HG03521 (cell line): ENCODE data around the gene PDE7B.
"Not testable (repeated sequence)": the region's sequence is repeated elsewhere in the genome, so short reads cannot be mapped to it uniquely, and the experiment has no call there.

Experiments used
- ATAC-seq: cut with Tn5 transposase; IDR thresholded peaks from one replicate; pipeline ENCODE4 v1.9.1; 2021; ENCODE audit warnings: mild to moderate bottlenecking, moderate library complexity; ENCODE audit not compliant: unreplicated experiment

Gene PDE7B

GRCh38 chr6:136216503-136217401, 365.3 kb downstream of the PDE7B start:
- no peak for ATAC-seq

- not testable (repeated sequence) for ATAC-seq
These were observed 373.5 kb downstream of the PDE7B start for GRCh38 chr6:136224974-136225373.

- ATAC-seq: no peak
These were observed 374.0 kb downstream of the PDE7B start for GRCh38 chr6:136225496-136225895.

GRCh38 chr6:136226027-136226673, 374.6 kb downstream of the PDE7B start:
- ATAC-seq: peak; percentile 81

- ATAC-seq: no peak
These were observed 375.3 kb downstream of the PDE7B start for GRCh38 chr6:136226674-136227377.

GRCh38 chr6:136228814-136229213, 377.3 kb downstream of the PDE7B start:
- ATAC-seq: no peak

GRCh38 chr6:136230219-136230853, 378.8 kb downstream of the PDE7B start:
- no peak for ATAC-seq

- ATAC-seq: no peak
These were observed 381.2 kb downstream of the PDE7B start for GRCh38 chr6:136232701-136233100.

GRCh38 chr6:136235233-136235564, 383.7 kb downstream of the PDE7B start:
- ATAC-seq: no peak

GRCh38 chr6:136236466-136237293, 385.2 kb downstream of the PDE7B start:
- ATAC-seq: no peak

GRCh38 chr6:136244061-136244616, 392.6 kb downstream of the PDE7B start:
- ATAC-seq: no peak
